Adrenal gland (tissue), 5 donors: ENCODE data around the gene HK2.

Experiments used
- CTCF ChIP-seq, 6 experiments: fragments of 450-650 bp in 4 of 6; fragments of 200-600 bp in 2 of 6; sonication (generic) in 1 of 6; IDR thresholded peaks; 1 replicate in 5 of 6; 2 replicates in 1 of 6; pipeline versions ENCODE4 v1.5.1 to v1.8.0; 2016 to 2021; ENCODE audit warnings: antibody characterized with exemption in 6 of 6, mild to moderate bottlenecking in 2 of 6, moderate library complexity in 1 of 6
- POLR2A ChIP-seq, 2 donors: fragments of 450-650 bp; IDR thresholded peaks; one replicate each; pipeline ENCODE4 v1.6.1; 2017; ENCODE audit warnings: antibody characterized with exemption in 2 of 2, mild to moderate bottlenecking in 2 of 2, moderate library complexity in 1 of 2
- donor health status: DM: no; HTN: no; CAD: no.

DNA sequence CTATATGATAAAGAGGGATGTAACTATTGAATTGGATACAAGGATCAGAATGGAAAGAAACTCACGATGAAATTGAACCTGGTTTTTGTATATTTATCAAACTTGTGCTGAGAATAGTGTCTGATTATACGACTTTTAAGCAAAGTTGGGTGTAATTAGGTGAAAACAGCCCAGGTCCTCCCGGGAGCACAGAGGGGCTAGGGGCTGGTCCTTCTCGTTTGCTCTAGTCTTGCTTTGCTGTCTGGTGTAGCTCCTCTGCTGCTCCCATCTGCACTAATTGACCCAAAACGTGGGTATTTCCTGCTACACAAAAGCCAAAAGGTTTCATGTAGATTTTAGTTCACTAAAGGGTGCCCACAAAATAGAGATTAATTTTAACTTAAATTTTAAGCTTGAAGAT, 58.7 kb downstream of the HK2 start:
- TF ChIP-seq CTCF (IDR thresholded peaks at IDR 0.05) (no peak), POLR2A (IDR thresholded peaks at IDR 0.05) (no peak)
